SHP77 treated with DMSO at 0.1 percent for 48 hours (cell line): ENCODE measurements around the gene ADI1.
A peak's percentile ranks its signal among the peaks of the same experiment; 100 is the strongest.
"Not testable (repeated sequence)": the region's sequence is repeated elsewhere in the genome, so short reads cannot be mapped to it uniquely, and the experiment has no call there.

Source experiments
- DNase-seq: peaks from one replicate; lab custom pipeline; 2025; lab: John Stamatoyannopoulos, UW

ADI1 gene

GRCh38 chr2:3529316-3530025, 10.1 kb upstream of the ADI1 start:
- no peak for DNase-seq

GRCh38 chr2:3527886-3528785, 8.8 kb upstream of the ADI1 start:
- DNase-seq = no peak

GRCh38 chr2:3526871-3527270, 7.5 kb upstream of the ADI1 start:
- no peak for DNase-seq

GRCh38 chr2:3523551-3524041, 4.3 kb upstream of the ADI1 start:
- no peak for DNase-seq

- DNase-seq = no peak
Measured at GRCh38 chr2:3522961-3523421, 3.7 kb upstream of the ADI1 start.

GRCh38 chr2:3520591-3520990, 1.3 kb upstream of the ADI1 start:
- no peak for DNase-seq

GRCh38 chr2:3518496-3519254, 656 bp downstream of the ADI1 start:
- peak; percentile 96 for DNase-seq

- DNase-seq = no peak
Measured at GRCh38 chr2:3517948-3518495, 1.3 kb downstream of the ADI1 start.

- DNase-seq = no peak
Measured at GRCh38 chr2:3516831-3517230, 2.5 kb downstream of the ADI1 start.

GRCh38 chr2:3515438-3515837, 3.9 kb downstream of the ADI1 start:
- not testable (repeated sequence) for DNase-seq

GRCh38 chr2:3513026-3513810, 6.1 kb downstream of the ADI1 start:
- DNase-seq = no peak

GRCh38 chr2:3512086-3512485, 7.2 kb downstream of the ADI1 start:
- no peak for DNase-seq

- DNase-seq = no peak
Measured at GRCh38 chr2:3505771-3506170, 13.6 kb downstream of the ADI1 start.

GRCh38 chr2:3504741-3505140, 14.6 kb downstream of the ADI1 start:
- peak; percentile 22 for DNase-seq

GRCh38 chr2:3503483-3503882, 15.8 kb downstream of the ADI1 start:
- no peak for DNase-seq

GRCh38 chr2:3503046-3503445, 16.3 kb downstream of the ADI1 start:
- DNase-seq = no peak

GRCh38 chr2:3500326-3500899, 18.9 kb downstream of the ADI1 start:
- no peak for DNase-seq

GRCh38 chr2:3498783-3499394, 20.4 kb downstream of the ADI1 start:
- DNase-seq = no peak

- not testable (repeated sequence) for DNase-seq
Measured at GRCh38 chr2:3496708-3497080, 22.6 kb downstream of the ADI1 start.

GRCh38 chr2:3494984-3495666, 24.2 kb downstream of the ADI1 start:
- no peak for DNase-seq
